ENCODE measurements around the gene SLC30A2. TPM values are rescaled to one million over a fixed set of nuclear protein-coding genes. Genes with fewer than 3 reads are reported as not detected.

The SLC30A2 gene
- polyA plus RNA-seq, 1 experiment, result not detected

- no peak for TF ChIP-seq CTCF (IDR thresholded peaks at IDR 0.05; ENCODE audit: insufficient read depth, low read depth, low read length)
- H3K36me3 ChIP-seq (ENCODE audit: control insufficient read depth, insufficient read depth, low read length), result no peaks in the 10 kb centered on the region
- POLR2A ChIA-PET, result no interaction called here
- DNase-seq (ENCODE audit: low read depth), result no peak
- CTCF ChIA-PET, result interaction anchor here (1.3 kb wide), 1 partner anchor 34 kb away, joined by 3 read pairs; no protein-coding TSS in a partner anchor
- H3K27me3 ChIP-seq (ENCODE audit: control insufficient read depth, insufficient read depth, low read length), result peaks cover 31% of the 10 kb centered on the region
- no peak overlapping the region for H3K4me3 ChIP-seq (ENCODE audit: low read depth, low read length)
These were observed 24.5 kb upstream of the SLC30A2 start for GRCh38 chr1:26070296-26070962.

GRCh38 chr1:26069941-26070295 is 24.0 kb upstream of the SLC30A2 start:
- Histone ChIP-seq H3K27me3 (ENCODE audit: control insufficient read depth, insufficient read depth, low read length) (peaks cover 32% of the 10 kb centered on the region), H3K4me3 (ENCODE audit: low read depth, low read length) (no peak overlapping the region), H3K36me3 (ENCODE audit: control insufficient read depth, insufficient read depth, low read length) (no peaks in the 10 kb centered on the region)
- POLR2A ChIA-PET, result no interaction called here
- CTCF ChIA-PET, result interaction anchor here (1.3 kb wide), 1 partner anchor 35 kb away, joined by 3 read pairs; no protein-coding TSS in a partner anchor
- DNase-seq (ENCODE audit: low read depth), result no peak
- TF ChIP-seq CTCF (IDR thresholded peaks at IDR 0.05; ENCODE audit: insufficient read depth, low read depth, low read length), result no peak

DNA sequence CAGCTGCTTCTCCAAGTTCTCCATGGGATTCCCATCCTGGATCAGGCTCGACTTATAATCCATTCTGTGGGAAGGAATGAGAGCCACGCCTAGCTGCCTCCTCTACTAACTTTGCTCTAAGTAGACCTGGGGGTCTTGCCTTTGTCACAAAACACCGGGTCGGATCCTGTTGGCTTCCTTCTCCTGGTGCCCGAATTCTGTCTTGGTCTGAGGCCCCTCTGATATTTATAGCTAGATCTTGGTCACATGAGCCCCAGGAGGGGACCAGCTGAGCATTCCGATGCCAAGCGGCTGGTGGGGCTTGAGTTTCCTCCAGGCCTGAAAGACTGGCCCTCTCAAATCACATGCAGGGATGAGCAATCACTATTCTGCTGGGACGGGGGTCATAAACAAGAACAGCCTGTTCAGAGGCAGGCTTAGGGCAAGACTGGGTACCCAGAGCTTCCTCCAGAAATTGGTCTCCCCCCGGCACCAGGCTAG is 21.6 kb upstream of the SLC30A2 start, which contains the start of gene TRIM63:
Gene TRIM63 (minus strand): TSS at position 199 of the 480 bp plus-strand sequence. CDS start 136 bp downstream, at position 63.
- POLR2A ChIA-PET, result no interaction called here
- CTCF ChIA-PET, result interaction anchor here (0.6 to 1.1 kb wide), 2 partner anchors 9 to 82 kb away, joined by 3 read pairs; no protein-coding TSS in a partner anchor
- no peak within 1 kb of the TSS for H3K4me3 ChIP-seq (ENCODE audit: low read depth, low read length)
- TF ChIP-seq CTCF (IDR thresholded peaks at IDR 0.05; ENCODE audit: insufficient read depth, low read depth, low read length), result no peak
- no peak for DNase-seq (ENCODE audit: low read depth)
- H3K27me3 ChIP-seq (ENCODE audit: control insufficient read depth, insufficient read depth, low read length), result peaks cover 24% of the 10 kb centered on the region
- H3K36me3 ChIP-seq (ENCODE audit: control insufficient read depth, insufficient read depth, low read length), result no peaks in the 10 kb centered on the region

DNA sequence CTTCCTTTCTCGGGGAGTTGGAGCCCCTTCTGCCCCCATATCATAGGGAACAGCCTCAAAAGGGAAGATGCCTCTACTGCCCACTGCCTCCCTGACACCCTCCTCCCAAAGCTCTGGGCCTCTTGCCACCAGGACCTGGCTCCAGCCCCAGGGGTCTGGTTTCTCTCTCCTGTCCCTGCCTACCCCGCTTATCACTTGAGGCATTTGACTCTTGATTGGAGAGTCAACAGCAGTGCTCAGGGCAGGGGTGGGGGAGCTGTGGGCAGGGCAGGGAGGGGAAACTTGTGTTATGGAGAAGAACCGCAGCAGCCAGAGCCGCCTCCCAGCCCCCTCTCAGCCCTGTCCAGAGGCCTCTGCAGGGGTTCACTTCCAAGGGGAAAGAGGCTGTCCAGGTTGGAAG is 20.9 kb upstream of the SLC30A2 start:
- ChIA-PET CTCF (interaction anchor here (0.6 to 1.1 kb wide), 2 partner anchors 8 to 83 kb away, joined by 3 read pairs; no protein-coding TSS in a partner anchor), POLR2A (no interaction called here)
- no peak for TF ChIP-seq CTCF (IDR thresholded peaks at IDR 0.05; ENCODE audit: insufficient read depth, low read depth, low read length)
- DNase-seq (ENCODE audit: low read depth), result no peak
- H3K27me3 ChIP-seq (ENCODE audit: control insufficient read depth, insufficient read depth, low read length), result peaks cover 21% of the 10 kb centered on the region
- H3K36me3 ChIP-seq (ENCODE audit: control insufficient read depth, insufficient read depth, low read length), result no peaks in the 10 kb centered on the region
- no peak overlapping the region for H3K4me3 ChIP-seq (ENCODE audit: low read depth, low read length)

DNA sequence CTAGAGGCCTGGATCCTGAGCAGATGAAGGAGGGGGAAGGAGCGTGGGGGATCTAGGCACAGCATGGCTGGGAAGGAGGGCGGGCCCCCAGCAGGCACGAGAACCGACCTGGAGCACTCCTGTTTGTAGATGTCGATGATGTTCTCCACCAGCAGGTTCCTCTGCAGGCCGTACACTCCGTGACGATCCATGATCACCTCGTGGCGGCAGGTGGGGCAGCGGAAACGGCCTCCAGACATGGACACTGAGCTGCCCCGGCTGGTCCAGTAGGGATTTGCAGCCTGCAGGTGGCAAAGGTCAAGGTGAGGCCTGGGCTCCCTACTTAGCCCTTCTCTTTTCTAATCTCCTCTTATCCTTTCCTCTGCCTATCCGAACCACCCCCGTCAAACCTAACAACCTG is 20.2 kb upstream of the SLC30A2 start:
- DNase-seq (ENCODE audit: low read depth), result no peak
- ChIA-PET CTCF (interaction anchor here (1.1 to 1.5 kb wide), 3 partner anchors 8 to 30 kb away, joined by 3 to 6 read pairs (median 4); no protein-coding TSS in a partner anchor), POLR2A (no interaction called here)
- Histone ChIP-seq H3K36me3 (ENCODE audit: control insufficient read depth, insufficient read depth, low read length) (no peaks in the 10 kb centered on the region), H3K4me3 (ENCODE audit: low read depth, low read length) (no peak overlapping the region), H3K27me3 (ENCODE audit: control insufficient read depth, insufficient read depth, low read length) (peaks cover 23% of the 10 kb centered on the region)
- no peak for TF ChIP-seq CTCF (IDR thresholded peaks at IDR 0.05; ENCODE audit: insufficient read depth, low read depth, low read length)

All from BJ (cell line).